B cell (primary cell): Measurements from ENCODE around the gene TAGLN2. TPM values are rescaled to one million over a fixed set of nuclear protein-coding genes. Genes with fewer than 3 reads are reported as not detected.

Source experiments
- ATAC-seq: fragments of 200-7000 bp; cut with Tn5 transposase; one replicate; pipeline ENCODE4 v1.10.0; 2021; ENCODE audit warnings: low read depth, mild to moderate bottlenecking, moderate number of reproducible peaks, moderate library complexity
- CTCF ChIA-PET: fragments of 350-600 bp; sonication (Branson Sonifier 250); formaldehyde crosslinking; loops from one replicate; lab custom pipeline; 2021; ENCODE audit warnings: antibody characterized with exemption, inconsistent platforms; lab: Charles Lee
- POLR2A ChIA-PET: fragments of 350-600 bp; sonication (Branson Sonifier 250); formaldehyde crosslinking; loops from one replicate; lab custom pipeline; 2021; ENCODE audit warnings: antibody characterized with exemption; lab: Charles Lee
- DNase-seq: peaks from one replicate; pipeline ENCODE4 v3.0.0; 2013
- H2AFZ ChIP-seq: 2 replicates; pipeline ENCODE4 v1.6.1; 2012; ENCODE audit warnings: mild to moderate bottlenecking, low read depth, low read length; ENCODE audit not compliant: insufficient read depth, poor library complexity, severe bottlenecking
- H3K27ac ChIP-seq, 2 donors: 1 replicate in 1 of 2; 2 replicates in 1 of 2; pipeline ENCODE4 v1.5.1; 2012 to 2013; ENCODE audit warnings: low read length in 2 of 2, mild to moderate bottlenecking in 2 of 2, moderate library complexity in 1 of 2
- H3K27me3 ChIP-seq, 4 experiments: fragments of 200-600 bp in 1 of 4; sonication (generic) in 1 of 4; replicated peaks in 1 of 4; 1 replicate in 2 of 4; 2 replicates in 2 of 4; pipeline versions ENCODE4 v1.6.1 to v1.7.0; 2013 to 2016; ENCODE audit warnings: low read length in 3 of 4, mild to moderate bottlenecking in 2 of 4, mixed read lengths in 1 of 4, moderate library complexity in 1 of 4; ENCODE audit not compliant: insufficient read depth in 4 of 4, control insufficient read depth in 3 of 4; ENCODE audit errors: control extremely low read depth in 1 of 4
- H3K36me3 ChIP-seq, 2 experiments: replicated peaks in 1 of 2; 1 replicate in 1 of 2; 2 replicates in 1 of 2; pipeline versions ENCODE4 v1.6.1 to v1.7.1; 2013; ENCODE audit warnings: low read length in 1 of 2; ENCODE audit not compliant: insufficient read depth in 2 of 2, control insufficient read depth in 1 of 2; ENCODE audit errors: control extremely low read depth in 1 of 2, extremely low read depth in 1 of 2
- H3K4me1 ChIP-seq, 2 donors: fragments of 200-600 bp in 1 of 2; sonication (generic) in 1 of 2; 1 replicate in 1 of 2; 2 replicates in 1 of 2; pipeline versions ENCODE4 v1.5.1 to v1.6.1; 2013 to 2017; ENCODE audit warnings: low read length in 2 of 2; ENCODE audit not compliant: control insufficient read depth in 2 of 2, insufficient read depth in 2 of 2
- H3K4me2 ChIP-seq: replicated peaks from 2 replicates; pipeline ENCODE3; 2012; ENCODE audit warnings: mild to moderate bottlenecking, low read depth, low read length; ENCODE audit not compliant: poor library complexity, severe bottlenecking
- H3K4me3 ChIP-seq, 5 experiments: fragments of 200-600 bp in 1 of 5; sonication (generic) in 1 of 5; 1 replicate in 3 of 5; 2 replicates in 2 of 5; pipeline versions ENCODE4 v1.5.1 to v1.7.0; 2011 to 2016; ENCODE audit warnings: low read length in 4 of 5, mild to moderate bottlenecking in 4 of 5, low read depth in 2 of 5, control low read depth in 1 of 5, moderate library complexity in 1 of 5; ENCODE audit not compliant: insufficient read depth in 1 of 5; ENCODE audit errors: control extremely low read depth in 1 of 5, extremely low read depth in 1 of 5
- H3K79me2 ChIP-seq: fragments of 200-600 bp; sonication (generic); one replicate; pipeline ENCODE4 v1.6.0; 2016; ENCODE audit warnings: low read length; ENCODE audit not compliant: control insufficient read depth, insufficient read depth
- H3K9ac ChIP-seq: fragments of 200-600 bp; sonication (generic); 2 replicates; pipeline ENCODE4 v1.6.1; 2017; ENCODE audit warnings: mild to moderate bottlenecking, low read length, moderate library complexity
- H3K9me3 ChIP-seq, 3 donors: one replicate each; pipeline versions ENCODE4 v1.6.1 to v1.7.1; 2013; ENCODE audit warnings: low read length in 2 of 3; ENCODE audit not compliant: control insufficient read depth in 2 of 3, insufficient read depth in 1 of 3; ENCODE audit errors: control extremely low read depth in 1 of 3
- H4K20me1 ChIP-seq: 2 replicates; pipeline ENCODE4 v1.6.0; 2012; ENCODE audit warnings: mild to moderate bottlenecking, low read length; ENCODE audit not compliant: insufficient read depth, control insufficient read depth, poor library complexity, severe bottlenecking
- H3K27ac Mint-ChIP-seq: one replicate; pipeline ENCODE4 v1.8.0; 2021; ENCODE audit warnings: mixed read lengths
- H3K27me3 Mint-ChIP-seq: one replicate; pipeline ENCODE4 v1.8.0; 2021; ENCODE audit warnings: mixed read lengths
- H3K4me1 Mint-ChIP-seq: one replicate; pipeline ENCODE4 v1.8.0; 2021; ENCODE audit warnings: mixed read lengths
- H3K4me3 Mint-ChIP-seq: one replicate; pipeline ENCODE4 v1.8.0; 2021; ENCODE audit warnings: mixed read lengths
- H3K9me3 Mint-ChIP-seq: one replicate; pipeline ENCODE4 v1.8.0; 2022; ENCODE audit warnings: mixed read lengths; ENCODE audit not compliant: insufficient read depth
- EZH2 ChIP-seq: IDR thresholded peaks from 2 replicates; pipeline ENCODE4 v1.6.1; 2012; ENCODE audit warnings: borderline replicate concordance, low read depth, mild to moderate bottlenecking, moderate library complexity, low read length; ENCODE audit not compliant: insufficient read depth, poor library complexity, severe bottlenecking
- WGBS: methylation state at CpG from one replicate; pipeline ENCODE4 v1.1.5; 2013; ENCODE audit warnings: missing lambda C conversion rate; ENCODE audit not compliant: insufficient coverage; 5-methylcytosine and 5-hydroxymethylcytosine counted together
- intact Hi-C: fragments of 100-400 bp; cut with micrococcal nuclease; formaldehyde crosslinking; loops from one replicate; pipeline ENCODE4 v1.10.0; 2022
- polyA plus RNA-seq: library from polyadenylated mRNA; depleted of rRNA; stranded (reverse); fragments of >200 nt; gene quantifications from 2 replicates; pipeline ENCODE4 v1.2.3, GENCODE V29; 2012
- total RNA-seq, 2 donors: library from RNA; stranded (reverse); fragments of 120-200 nt in 1 of 2; gene quantifications; 1 replicate in 1 of 2; 2 replicates in 1 of 2; pipeline versions ENCODE4 v1.2.3 to v1.2.4, GENCODE V29; 2013 to 2022
- TF ChIP-seq, protein P1 (sequence below): fragments of 200-600 bp; IDR thresholded peaks from one replicate; pipeline ENCODE4 v1.8.0; 2022; ENCODE audit warnings: antibody characterized with exemption, mild to moderate bottlenecking

TAGLN2 gene
- total and polyA plus RNA-seq, 2 donors (not counting 1 experiment from before 2014, with no cell fraction given), result 342 to 721 TPM

DNA sequence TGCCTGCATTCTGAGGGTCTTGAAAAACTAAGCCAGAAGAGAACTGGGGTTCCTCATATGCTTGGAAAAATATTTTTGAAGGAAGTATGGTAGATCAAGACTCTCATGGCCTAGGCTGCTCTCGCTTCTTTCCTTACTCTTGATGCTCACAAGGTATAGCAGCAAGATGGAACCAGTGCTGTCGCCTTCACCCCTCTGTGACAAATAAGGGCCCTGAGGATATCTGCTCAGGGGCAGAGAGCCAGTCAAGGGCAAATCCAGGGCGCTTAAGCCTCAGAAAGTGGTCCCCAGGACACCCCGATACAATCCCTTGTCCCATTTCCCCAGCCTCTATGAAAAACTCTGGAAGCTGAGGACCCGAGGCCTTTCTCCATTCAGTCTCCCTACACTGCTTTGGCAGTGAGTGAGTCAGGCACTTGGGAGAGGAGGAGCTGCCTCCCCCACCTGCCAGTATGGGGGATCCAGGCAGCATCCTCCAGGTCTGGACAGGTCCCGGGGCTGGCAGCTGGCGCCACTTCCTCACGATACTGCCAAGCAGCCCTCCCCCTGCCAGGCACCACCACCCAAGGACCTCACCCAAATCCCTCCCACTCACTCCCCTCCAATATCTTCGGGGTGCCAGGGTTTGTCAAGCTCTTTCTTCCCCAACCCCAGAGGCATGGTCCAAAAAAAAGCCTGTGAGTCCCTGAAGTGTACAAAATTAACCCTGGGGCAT lies 18.8 kb upstream of the TAGLN2 start:
- CTCF ChIA-PET, result interaction anchor here (1.1 to 4.5 kb wide), 4 partner anchors 53 to 144 kb away, joined by 3 to 34 read pairs (median 8); partner anchors contain the start of gene FCRL6
- ATAC-seq (no peak), DNase-seq (no peak)
- Mint-ChIP-seq H3K27me3 (peaks cover 36% of the 10 kb centered on the region), H3K27ac (no peak overlapping the region), H3K4me1 (peaks cover 26% of the 10 kb centered on the region), H3K9me3 (no peaks in the 10 kb centered on the region), H3K4me3 (no peak overlapping the region)
- 65% methylated on average over 6 of the region's 9 CpGs for WGBS
- POLR2A ChIA-PET, result no interaction called here
- H3K4me2 ChIP-seq, result no peak overlapping the region
- H3K79me2 ChIP-seq, result no peaks in the 10 kb centered on the region
- H3K4me1 ChIP-seq, result peaks cover 21 to 22% of the 10 kb centered on the region in 2 donors
- intact Hi-C loops, result no loop called here
- no peak overlapping the region for H3K27ac ChIP-seq
- no peaks in the 10 kb centered on the region for H3K9me3 ChIP-seq
- TF ChIP-seq, protein P1, sequence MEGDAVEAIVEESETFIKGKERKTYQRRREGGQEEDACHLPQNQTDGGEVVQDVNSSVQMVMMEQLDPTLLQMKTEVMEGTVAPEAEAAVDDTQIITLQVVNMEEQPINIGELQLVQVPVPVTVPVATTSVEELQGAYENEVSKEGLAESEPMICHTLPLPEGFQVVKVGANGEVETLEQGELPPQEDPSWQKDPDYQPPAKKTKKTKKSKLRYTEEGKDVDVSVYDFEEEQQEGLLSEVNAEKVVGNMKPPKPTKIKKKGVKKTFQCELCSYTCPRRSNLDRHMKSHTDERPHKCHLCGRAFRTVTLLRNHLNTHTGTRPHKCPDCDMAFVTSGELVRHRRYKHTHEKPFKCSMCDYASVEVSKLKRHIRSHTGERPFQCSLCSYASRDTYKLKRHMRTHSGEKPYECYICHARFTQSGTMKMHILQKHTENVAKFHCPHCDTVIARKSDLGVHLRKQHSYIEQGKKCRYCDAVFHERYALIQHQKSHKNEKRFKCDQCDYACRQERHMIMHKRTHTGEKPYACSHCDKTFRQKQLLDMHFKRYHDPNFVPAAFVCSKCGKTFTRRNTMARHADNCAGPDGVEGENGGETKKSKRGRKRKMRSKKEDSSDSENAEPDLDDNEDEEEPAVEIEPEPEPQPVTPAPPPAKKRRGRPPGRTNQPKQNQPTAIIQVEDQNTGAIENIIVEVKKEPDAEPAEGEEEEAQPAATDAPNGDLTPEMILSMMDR, result no peak
- TF ChIP-seq EZH2, result no peak
- peaks cover 0 to 34% (median 18%) of the 10 kb centered on the region in 4 experiments for H3K27me3 ChIP-seq
- no peaks in the 10 kb centered on the region for H4K20me1 ChIP-seq
- no peak overlapping the region for H3K4me3 ChIP-seq
- no peak overlapping the region for H2AFZ ChIP-seq
- H3K36me3 ChIP-seq, result no peaks in the 10 kb centered on the region
- no peak overlapping the region for H3K9ac ChIP-seq

GRCh38 chr1:159943278-159943640 lies 18.0 kb upstream of the TAGLN2 start:
- Mint-ChIP-seq H3K27me3 (peaks cover 36% of the 10 kb centered on the region), H3K27ac (no peak overlapping the region), H3K4me3 (no peak overlapping the region), H3K9me3 (no peaks in the 10 kb centered on the region), H3K4me1 (peaks cover 34% of the 10 kb centered on the region)
- Histone ChIP-seq H4K20me1 (no peaks in the 10 kb centered on the region), H3K9ac (no peak overlapping the region), H3K4me2 (no peak overlapping the region), H3K79me2 (no peaks in the 10 kb centered on the region), H3K27ac (no peak overlapping the region), H3K4me3 (no peak overlapping the region), H3K9me3 (no peaks in the 10 kb centered on the region), H3K27me3 (peaks cover 0 to 34% (median 18%) of the 10 kb centered on the region in 4 experiments), H3K4me1 (peaks cover 28 to 29% of the 10 kb centered on the region in 2 donors), H2AFZ (no peak overlapping the region), H3K36me3 (no peaks in the 10 kb centered on the region)
- ChIA-PET CTCF (interaction anchor here (1.4 to 4.5 kb wide), 2 partner anchors 52 to 143 kb away, joined by 4 to 34 read pairs; partner anchors contain the start of gene FCRL6), POLR2A (no interaction called here)
- ATAC-seq, result no peak
- no peak for DNase-seq
- intact Hi-C loops, result no loop called here
- TF ChIP-seq, protein P1, result no peak
- no peak for TF ChIP-seq EZH2
- WGBS, result 95% methylated on average over 5 of the region's 5 CpGs
